ENCODE results near the gene ARMC9. TPM values are rescaled to one million over a fixed set of nuclear protein-coding genes. Genes with fewer than 3 reads are reported as not detected.

The ARMC9 gene
- total and polyA plus RNA-seq, 3 donors from 2014 or later: 35.0 to 49.7 (median 47.5) TPM

DNA sequence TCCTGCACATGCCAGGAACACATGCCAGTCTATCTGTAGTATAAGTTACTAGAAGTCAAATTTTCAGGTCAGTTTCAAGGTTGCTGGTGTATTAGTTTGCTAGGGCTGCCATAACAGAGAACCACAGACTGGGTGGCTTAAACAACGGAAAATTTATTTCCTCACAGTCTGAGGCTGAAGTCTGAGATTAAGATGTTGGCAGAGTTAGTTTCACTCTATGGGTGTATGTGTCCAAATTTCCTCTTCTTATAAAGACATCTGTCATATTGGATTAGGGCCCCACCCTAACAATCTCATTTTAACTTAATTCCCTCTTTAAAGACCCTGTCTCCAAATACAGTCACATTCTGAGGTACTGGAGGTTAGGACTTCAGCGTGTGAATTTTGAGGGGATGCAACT is 223.6 kb downstream of the ARMC9 start:
- Histone ChIP-seq H3K27me3 (no peaks in the 10 kb centered on the region), H3K9me3 (no peaks in the 10 kb centered on the region), H3K27ac (no peak overlapping the region), H3K4me3 (no peak overlapping the region), H3K36me3 (ENCODE audit: low read depth, missing control alignments) (no peaks in the 10 kb centered on the region), H3K4me1 (peaks cover 10% of the 10 kb centered on the region)
- intact Hi-C loops (cut with DNase I; ENCODE audit: low total_unique reads): no loop called here
- no peak for TF ChIP-seq POLR2A (IDR thresholded peaks at IDR 0.05)
- TF ChIP-seq, protein P1, sequence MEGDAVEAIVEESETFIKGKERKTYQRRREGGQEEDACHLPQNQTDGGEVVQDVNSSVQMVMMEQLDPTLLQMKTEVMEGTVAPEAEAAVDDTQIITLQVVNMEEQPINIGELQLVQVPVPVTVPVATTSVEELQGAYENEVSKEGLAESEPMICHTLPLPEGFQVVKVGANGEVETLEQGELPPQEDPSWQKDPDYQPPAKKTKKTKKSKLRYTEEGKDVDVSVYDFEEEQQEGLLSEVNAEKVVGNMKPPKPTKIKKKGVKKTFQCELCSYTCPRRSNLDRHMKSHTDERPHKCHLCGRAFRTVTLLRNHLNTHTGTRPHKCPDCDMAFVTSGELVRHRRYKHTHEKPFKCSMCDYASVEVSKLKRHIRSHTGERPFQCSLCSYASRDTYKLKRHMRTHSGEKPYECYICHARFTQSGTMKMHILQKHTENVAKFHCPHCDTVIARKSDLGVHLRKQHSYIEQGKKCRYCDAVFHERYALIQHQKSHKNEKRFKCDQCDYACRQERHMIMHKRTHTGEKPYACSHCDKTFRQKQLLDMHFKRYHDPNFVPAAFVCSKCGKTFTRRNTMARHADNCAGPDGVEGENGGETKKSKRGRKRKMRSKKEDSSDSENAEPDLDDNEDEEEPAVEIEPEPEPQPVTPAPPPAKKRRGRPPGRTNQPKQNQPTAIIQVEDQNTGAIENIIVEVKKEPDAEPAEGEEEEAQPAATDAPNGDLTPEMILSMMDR (IDR thresholded peaks at IDR 0.05): no peak
- WGBS, 2 donors: 77 to 87% methylated on average over 2 of the region's 2 CpGs
- no peak for DNase-seq

DNA sequence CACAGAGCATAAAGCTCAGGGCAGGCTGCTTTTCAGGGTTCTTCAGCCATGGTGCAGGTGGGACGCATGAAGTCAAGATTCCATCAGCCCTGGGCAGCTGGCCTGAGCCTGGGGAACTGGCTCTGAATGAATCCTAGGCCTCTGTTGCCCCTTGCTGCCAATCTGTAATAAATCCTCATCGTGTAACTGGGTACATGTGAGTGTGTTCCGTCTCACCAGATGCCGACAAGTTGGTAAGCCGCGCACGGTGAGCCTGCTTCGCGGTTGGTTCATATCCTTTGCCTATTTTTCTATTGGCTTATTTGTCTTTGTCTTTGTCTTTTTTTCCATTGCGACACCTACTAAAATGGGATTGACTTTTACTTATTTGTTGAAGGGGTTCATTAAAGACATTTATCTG is 224.7 kb downstream of the ARMC9 start:
- Histone ChIP-seq H3K36me3 (ENCODE audit: low read depth, missing control alignments) (no peaks in the 10 kb centered on the region), H3K4me3 (no peak overlapping the region), H3K4me1 (peaks cover 10% of the 10 kb centered on the region), H3K9me3 (no peaks in the 10 kb centered on the region), H3K27me3 (no peaks in the 10 kb centered on the region), H3K27ac (no peak overlapping the region)
- intact Hi-C loops (cut with DNase I; ENCODE audit: low total_unique reads): no loop called here
- no peak for TF ChIP-seq POLR2A (IDR thresholded peaks at IDR 0.05)
- TF ChIP-seq, protein P1 (IDR thresholded peaks at IDR 0.05): no peak
- DNase-seq: no peak
- WGBS, 2 donors: 96% methylated on average over 9 to 10 of the region's 10 CpGs

Small RNA genes lying within 50 kb of the gene (microRNA-seq; reads per million reads assigned to microRNA genes)
- gene MIR4777 (ENCODE audit: borderline number of aligned reads in 2 of 2, borderline replicate concordance in 1 of 2): 0 reads per million in 2 donors

Small RNA genes lying within 50 kb of the gene (small RNA-seq; reads per million reads assigned to genes)
- gene AC018738.1 (0 reads per million in 2 donors), gene MIR4777 (0 reads per million in 2 donors)

Other genes starting within 250 kb of the ARMC9 start
- gene SPATA3, start 202.5 kb upstream of the ARMC9 start, total RNA-seq: 100 to 1,000 TPM in 1 of 2 donors, 10 to 100 TPM in 1; 18.6 to 127 TPM
- gene SPATA3, start 202.5 kb upstream of the ARMC9 start, polyA plus RNA-seq (ENCODE audit: insufficient read depth, low read depth, low replicate concordance): 211 TPM
- 1 to 10 TPM; 5.3 to 6.9 TPM for gene C2orf72, start 161.1 kb upstream of the ARMC9 start, total RNA-seq
- gene C2orf72, start 161.1 kb upstream of the ARMC9 start, polyA plus RNA-seq (ENCODE audit: insufficient read depth, low read depth, low replicate concordance): 2.7 TPM
- gene PSMD1, start 141.8 kb upstream of the ARMC9 start, total RNA-seq: 10 to 100 TPM; 60.8 to 66.8 TPM
- gene PSMD1, start 141.8 kb upstream of the ARMC9 start, polyA plus RNA-seq (ENCODE audit: insufficient read depth, low read depth, low replicate concordance): 69.6 TPM
- under 1 TPM; 0.16 to 0.37 TPM for gene HTR2B, start 73.6 kb upstream of the ARMC9 start, total RNA-seq
- 0.71 TPM for gene HTR2B, start 73.6 kb upstream of the ARMC9 start, polyA plus RNA-seq (ENCODE audit: insufficient read depth, low read depth, low replicate concordance)
- 1 to 10 TPM; 3.3 to 5.0 TPM for gene B3GNT7, start 197.1 kb downstream of the ARMC9 start, total RNA-seq
- gene B3GNT7, start 197.1 kb downstream of the ARMC9 start, polyA plus RNA-seq (ENCODE audit: insufficient read depth, low read depth, low replicate concordance): 2.6 TPM

Measured in testis (tissue), 3 donors.